ENCODE measurements around the gene APOBEC4. TPM values are rescaled to one million over a fixed set of nuclear protein-coding genes. Genes with fewer than 3 reads are reported as not detected.
A peak's percentile ranks its signal among the peaks of the same experiment; 100 is the strongest.

Gene APOBEC4
- total RNA-seq, 1 experiment from 2014 or later: not detected

- CTCF ChIA-PET: interaction anchor here (0.6 to 0.9 kb wide), 2 partner anchors 20 to 49 kb away, joined by 3 to 4 read pairs; no protein-coding TSS in a partner anchor
- H3K27me3 ChIP-seq (ENCODE audit: insufficient read depth, low read length): no peaks in the 10 kb centered on the region
- peak within 1 kb of the TSS; percentile 88 for H2AFZ ChIP-seq (ENCODE audit: low read depth, low read length, poor library complexity, severe bottlenecking)
- peaks cover 6 to 22% of the 10 kb centered on the region in 2 experiments; a peak in 3 of 4 replicates for H3K4me1 ChIP-seq (ENCODE audit: control insufficient read depth in 1 of 2, insufficient read depth in 2 of 2, low read length in 2 of 2)
- peaks cover 5 to 6% of the 10 kb centered on the region in 2 experiments; a peak in 3 of 4 replicates for H3K36me3 ChIP-seq (ENCODE audit: control insufficient read depth in 1 of 2, insufficient read depth in 2 of 2, low read length in 2 of 2)
- RAD21 ChIA-PET (ENCODE audit: low non-redundant PET in 1 of 2, low total read pairs in 2 of 2, uncharacterized antibody in 2 of 2, unreplicated experiment in 2 of 2): no interaction called here
- intact Hi-C loops (cut with micrococcal nuclease): loop anchor here (2.0 to 5.0 kb wide), 3 partner anchors 163 to 415 kb away; partner anchors contain the start of genes SMG7 and TSEN15
- peak; percentile 92 for DNase-seq (ENCODE audit: low read depth, low spot score)
- H3K9me2 ChIP-seq (ENCODE audit: insufficient read depth): no peaks in the 10 kb centered on the region
- H3K27ac ChIP-seq (ENCODE audit: low read depth, low read length): peak within 1 kb of the TSS; percentile 85
- peak within 1 kb of the TSS; percentile 71 for H3K9ac ChIP-seq (ENCODE audit: low read length)
- no peaks in the 10 kb centered on the region for H3K9me3 ChIP-seq (ENCODE audit: control insufficient read depth in 1 of 2, insufficient read depth in 1 of 2, low read depth in 1 of 2, low read length in 2 of 2)
- POLR2A ChIA-PET: no interaction called here
- H3K4me2 ChIP-seq (ENCODE audit: low read length): peak within 1 kb of the TSS; percentile 91
- H3K79me2 ChIP-seq (ENCODE audit: insufficient read depth, low read length): peaks cover 36% of the 10 kb centered on the region
- peak within 1 kb of the TSS; percentile 79 to 81 for H3K4me3 ChIP-seq (replicated peaks in 1 of 2; ENCODE audit: low read depth in 1 of 2, low read length in 2 of 2)
- peaks cover 6% of the 10 kb centered on the region; the same call in 1 of the 2 replicates for H4K20me1 ChIP-seq (ENCODE audit: insufficient read depth)
- BruUV-seq (replicated peaks): no TSS peak
- peak; percentile 94 for ATAC-seq
- TF ChIP-seq EZH2 (IDR thresholded peaks at IDR 0.05): no peak
- no peak for TF ChIP-seq TCF7L2 (IDR thresholded peaks at IDR 0.05; ENCODE audit: borderline replicate concordance, extremely low read depth, insufficient read depth, insufficient read length)
- TF ChIP-seq RAD21 (IDR thresholded peaks at IDR 0.05; ENCODE audit: low read depth): no peak
- no peak for TF ChIP-seq ZNF274 (IDR thresholded peaks at IDR 0.05; ENCODE audit: low read depth, low read length)
- no peak for TF ChIP-seq YY1 (IDR thresholded peaks at IDR 0.05; ENCODE audit: extremely low read depth, insufficient replicate concordance, low read depth, low read length)
- peak; percentile 62 for TF ChIP-seq ELF1 (IDR thresholded peaks at IDR 0.05; ENCODE audit: borderline replicate concordance, low read depth)
- TF ChIP-seq SRF (IDR thresholded peaks at IDR 0.05; ENCODE audit: low read depth): no peak
- TF ChIP-seq REST (IDR thresholded peaks at IDR 0.05; ENCODE audit: low read depth): no peak
- peak; percentile 91 for TF ChIP-seq POLR2AphosphoS5 (IDR thresholded peaks at IDR 0.05; ENCODE audit: low read depth, low read length)
- no peak for TF ChIP-seq EZH2phosphoT487 (IDR thresholded peaks at IDR 0.05; ENCODE audit: borderline replicate concordance)
- TF ChIP-seq CEBPB (IDR thresholded peaks at IDR 0.05; ENCODE audit: low read depth): no peak
- peak; percentile 67; the same call in 1 of the 2 replicates for TF ChIP-seq SIN3A (IDR thresholded peaks at IDR 0.05; ENCODE audit: low read depth)
- TF ChIP-seq ZFX (IDR thresholded peaks at IDR 0.05): peak; percentile 78
- no peak for TF ChIP-seq CBX3 (IDR thresholded peaks at IDR 0.05; ENCODE audit: low read depth)
- no peak for TF ChIP-seq ATF3 (IDR thresholded peaks at IDR 0.05)
- peak; percentile 96 for TF ChIP-seq EGR1 (IDR thresholded peaks at IDR 0.05; ENCODE audit: low read depth)
- no peak for TF ChIP-seq FOSL1 (IDR thresholded peaks at IDR 0.05; ENCODE audit: low read depth)
- TF ChIP-seq POLR2A (IDR thresholded peaks at IDR 0.05; ENCODE audit: borderline replicate concordance, extremely low read depth, insufficient read depth, insufficient read length): peak; percentile 86
- no peak for TF ChIP-seq CTCF (IDR thresholded peaks at IDR 0.05 in 2 of 3, conservative IDR thresholded peaks at IDR 0.05 in 1 of 3; ENCODE audit: borderline replicate concordance in 1 of 3, insufficient read depth in 1 of 3, low read depth in 2 of 3, low read length in 2 of 3)
- no peak for TF ChIP-seq JUND (IDR thresholded peaks at IDR 0.05)
- peak; percentile 82 for TF ChIP-seq MAX (IDR thresholded peaks at IDR 0.05)
- TF ChIP-seq SP1 (IDR thresholded peaks at IDR 0.05; ENCODE audit: low read depth): peak; percentile 7; the same call in 1 of the 2 replicates
Observed at GRCh38 chr1:183635606-183636333, 17.3 kb downstream of the APOBEC4 start, which contains the start of gene ARPC5. Gene ARPC5 (minus strand): TSS chr1:183635783. CDS start chr1:183635659, 124 bp downstream.
